GM10266 (cell line): Measurements from ENCODE around the gene ITPR1.

Experiments
- DNase-seq: peaks from one replicate; pipeline ENCODE4 v3.0.0; 2012; ENCODE audit errors: extremely low spot score
- TF ChIP-seq, protein P1 (sequence below): IDR thresholded peaks from 2 replicates; pipeline ENCODE4 v1.5.1; 2012; ENCODE audit warnings: mild to moderate bottlenecking, low read depth; ENCODE audit not compliant: control insufficient read depth, insufficient read depth; ENCODE audit errors: missing control alignments

The ITPR1 gene

DNA sequence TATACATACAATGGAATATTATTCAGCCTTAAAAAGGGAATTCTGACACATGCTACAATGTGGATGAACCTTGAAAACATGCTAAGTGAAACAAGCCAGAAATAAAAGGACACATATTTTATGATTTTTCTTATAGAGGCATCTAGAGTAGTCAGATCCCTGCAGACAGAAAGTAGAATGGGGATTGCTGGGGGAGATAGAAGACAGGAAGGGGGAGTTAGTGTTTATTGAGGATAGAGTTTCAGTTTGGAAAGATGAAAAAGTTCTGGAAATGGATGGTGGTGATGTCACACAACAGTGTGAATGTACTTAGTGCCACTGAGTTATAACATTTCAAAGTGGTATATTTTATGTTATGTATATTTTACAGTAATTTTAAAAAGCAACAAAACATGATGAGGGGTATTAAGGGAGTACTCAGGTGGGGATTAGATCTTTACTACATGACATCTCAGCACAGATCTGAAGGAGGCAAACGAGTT, 4.7 kb downstream of the ITPR1 start:
- no peak for DNase-seq
- TF ChIP-seq, protein P1, sequence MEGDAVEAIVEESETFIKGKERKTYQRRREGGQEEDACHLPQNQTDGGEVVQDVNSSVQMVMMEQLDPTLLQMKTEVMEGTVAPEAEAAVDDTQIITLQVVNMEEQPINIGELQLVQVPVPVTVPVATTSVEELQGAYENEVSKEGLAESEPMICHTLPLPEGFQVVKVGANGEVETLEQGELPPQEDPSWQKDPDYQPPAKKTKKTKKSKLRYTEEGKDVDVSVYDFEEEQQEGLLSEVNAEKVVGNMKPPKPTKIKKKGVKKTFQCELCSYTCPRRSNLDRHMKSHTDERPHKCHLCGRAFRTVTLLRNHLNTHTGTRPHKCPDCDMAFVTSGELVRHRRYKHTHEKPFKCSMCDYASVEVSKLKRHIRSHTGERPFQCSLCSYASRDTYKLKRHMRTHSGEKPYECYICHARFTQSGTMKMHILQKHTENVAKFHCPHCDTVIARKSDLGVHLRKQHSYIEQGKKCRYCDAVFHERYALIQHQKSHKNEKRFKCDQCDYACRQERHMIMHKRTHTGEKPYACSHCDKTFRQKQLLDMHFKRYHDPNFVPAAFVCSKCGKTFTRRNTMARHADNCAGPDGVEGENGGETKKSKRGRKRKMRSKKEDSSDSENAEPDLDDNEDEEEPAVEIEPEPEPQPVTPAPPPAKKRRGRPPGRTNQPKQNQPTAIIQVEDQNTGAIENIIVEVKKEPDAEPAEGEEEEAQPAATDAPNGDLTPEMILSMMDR = no peak

- no peak for DNase-seq
- TF ChIP-seq, protein P1 = no peak
Measured at GRCh38 chr3:4498446-4498845, 5.3 kb downstream of the ITPR1 start.

DNA sequence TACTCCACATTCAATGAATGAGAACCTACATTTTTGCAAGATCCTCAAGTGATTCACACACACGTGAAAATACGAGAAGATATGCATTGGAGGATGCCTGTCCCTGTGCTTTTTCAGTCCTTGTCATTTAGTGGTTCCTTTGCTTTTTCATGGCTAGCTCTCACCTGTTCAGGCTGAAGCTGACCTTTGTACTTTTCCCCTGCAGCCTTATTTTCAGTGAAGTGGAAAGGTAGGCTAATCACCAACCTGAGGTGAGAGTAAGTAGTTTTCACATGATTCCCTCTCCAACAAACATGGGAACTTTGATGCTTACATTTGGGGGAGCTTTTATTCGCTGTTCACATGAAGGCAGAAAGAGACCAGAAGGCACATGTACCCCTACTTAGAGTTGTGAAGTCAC, 8.3 kb downstream of the ITPR1 start:
- TF ChIP-seq, protein P1 = no peak
- no peak for DNase-seq

DNA sequence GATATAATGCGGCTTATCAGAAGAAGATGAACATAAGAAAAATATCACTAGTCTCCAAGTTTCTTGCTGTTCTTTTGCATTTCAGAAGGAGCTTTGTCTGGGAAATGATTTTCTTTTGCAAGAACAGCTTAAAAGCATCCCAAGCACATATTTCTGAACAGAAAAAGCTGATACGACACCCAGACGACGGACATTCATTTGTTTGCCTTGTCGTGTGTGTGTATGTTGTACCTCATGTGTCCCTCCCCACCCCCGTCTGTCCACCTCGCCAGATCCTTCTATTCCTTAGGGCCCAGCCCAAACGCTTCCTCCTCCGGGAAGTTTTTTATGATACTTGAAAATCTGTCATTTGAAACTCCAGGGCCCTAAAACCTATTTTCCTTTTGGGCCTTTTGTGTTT, 8.8 kb downstream of the ITPR1 start:
- TF ChIP-seq, protein P1 = no peak
- no peak for DNase-seq

GRCh38 chr3:4503050-4503449, 9.9 kb downstream of the ITPR1 start:
- no peak for DNase-seq
- TF ChIP-seq, protein P1 = no peak

DNA sequence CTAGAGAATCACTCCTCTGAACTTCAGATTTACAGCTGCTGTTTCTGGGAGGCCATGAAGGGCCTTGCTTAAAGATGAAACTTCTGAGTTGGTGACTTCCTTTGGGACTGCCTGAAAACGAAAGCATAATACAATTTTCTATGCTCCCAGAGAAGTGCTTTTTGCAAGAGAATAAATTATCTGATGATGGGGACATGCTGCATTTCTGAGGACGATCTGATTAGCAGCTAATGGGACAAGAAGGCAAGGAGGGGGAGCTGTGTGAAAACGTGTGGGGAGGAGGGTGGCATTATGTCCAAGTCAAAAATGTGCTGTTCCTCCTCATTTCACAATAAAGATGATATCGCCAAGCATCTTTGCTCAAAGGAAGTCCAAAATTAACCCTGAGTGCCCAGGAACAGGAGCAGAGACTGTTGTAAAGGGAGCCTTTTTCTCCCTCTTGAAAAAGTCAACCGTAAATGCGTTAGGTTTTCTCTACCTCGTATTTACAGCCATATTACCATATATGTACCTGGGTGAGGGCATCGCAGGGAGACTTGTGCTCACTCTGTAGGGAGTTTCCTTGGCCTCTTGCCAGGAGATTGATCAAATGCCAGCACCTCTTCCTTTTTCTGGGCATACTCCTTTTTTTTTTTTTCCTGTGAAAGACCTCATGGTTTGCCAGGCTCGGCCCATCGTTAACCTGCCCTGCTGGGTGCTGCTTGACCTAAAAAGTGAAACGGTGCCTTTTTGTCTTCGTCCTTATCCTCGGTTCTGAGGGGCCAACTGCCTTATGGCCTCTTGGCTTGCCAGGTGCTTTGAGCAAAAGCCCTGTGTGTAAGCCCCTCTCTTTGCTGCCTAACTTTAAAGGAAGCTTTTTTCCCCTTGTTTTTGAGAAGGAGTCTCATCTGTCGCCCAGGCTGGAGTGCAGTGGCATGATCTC, 11.5 kb downstream of the ITPR1 start:
- TF ChIP-seq, protein P1 = no peak

More for the DNA sequence above, 11.5 kb downstream of the ITPR1 start:
- no peak for DNase-seq
